NK-92 (cell line): Measurements from ENCODE around the gene KRT80.

Source experiments
- DNase-seq: peaks from one replicate; lab custom pipeline; 2025; ENCODE audit not compliant: unreplicated experiment; lab: John Stamatoyannopoulos, UW

The KRT80 gene

DNA sequence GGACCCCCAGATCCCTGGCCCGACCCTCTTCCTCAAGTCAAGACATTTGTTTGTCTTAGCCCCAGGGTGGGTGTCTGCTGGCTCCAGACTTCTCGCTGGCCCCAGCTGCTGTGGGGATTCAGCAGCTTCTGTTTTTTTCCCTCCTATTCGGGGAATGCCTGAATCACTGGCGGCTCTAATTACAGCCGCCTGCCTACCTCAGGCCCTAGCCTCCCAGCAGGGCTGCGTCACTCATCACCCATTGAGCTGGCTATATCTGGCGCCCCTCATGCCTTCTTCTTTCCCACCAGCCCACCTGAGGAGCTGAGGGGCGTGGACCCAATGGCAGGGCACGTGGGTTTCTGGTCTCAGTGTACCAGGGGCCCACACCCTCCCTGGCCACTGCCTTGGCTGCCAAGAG is 10.1 kb downstream of the KRT80 start:
- no peak for DNase-seq

DNA sequence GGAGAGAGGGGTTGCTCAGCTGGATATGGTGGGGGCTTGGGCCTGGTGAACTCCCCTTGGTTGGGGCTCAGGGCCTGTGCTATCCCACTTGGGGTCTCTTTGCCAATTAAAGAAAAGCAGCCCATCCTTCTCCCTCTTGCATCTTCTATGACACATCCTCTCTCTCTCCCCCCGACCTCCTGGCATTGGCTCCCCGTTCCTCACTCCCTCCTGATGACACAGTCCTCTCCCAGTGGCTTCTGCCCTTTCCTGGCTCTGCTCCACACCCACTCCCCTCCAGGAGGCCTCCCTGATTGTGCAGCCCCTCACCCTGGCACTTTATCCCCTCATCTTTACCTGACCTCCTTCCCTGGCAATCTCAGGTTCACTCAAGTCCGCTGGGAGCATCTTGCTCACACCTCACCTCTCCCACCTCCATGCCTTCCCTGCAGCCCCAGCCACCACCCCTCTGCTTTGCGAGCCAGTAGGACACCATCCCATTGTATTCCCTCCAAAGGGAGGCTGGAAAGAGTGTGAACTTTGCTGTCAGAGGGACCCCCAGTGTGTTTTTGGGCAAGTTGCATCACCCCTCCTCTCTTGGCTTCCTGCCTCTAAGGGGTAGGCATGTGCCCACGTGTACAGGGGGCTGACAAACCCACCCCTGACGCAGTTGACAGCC is 10.7 kb downstream of the KRT80 start:
- DNase-seq = no peak

DNA sequence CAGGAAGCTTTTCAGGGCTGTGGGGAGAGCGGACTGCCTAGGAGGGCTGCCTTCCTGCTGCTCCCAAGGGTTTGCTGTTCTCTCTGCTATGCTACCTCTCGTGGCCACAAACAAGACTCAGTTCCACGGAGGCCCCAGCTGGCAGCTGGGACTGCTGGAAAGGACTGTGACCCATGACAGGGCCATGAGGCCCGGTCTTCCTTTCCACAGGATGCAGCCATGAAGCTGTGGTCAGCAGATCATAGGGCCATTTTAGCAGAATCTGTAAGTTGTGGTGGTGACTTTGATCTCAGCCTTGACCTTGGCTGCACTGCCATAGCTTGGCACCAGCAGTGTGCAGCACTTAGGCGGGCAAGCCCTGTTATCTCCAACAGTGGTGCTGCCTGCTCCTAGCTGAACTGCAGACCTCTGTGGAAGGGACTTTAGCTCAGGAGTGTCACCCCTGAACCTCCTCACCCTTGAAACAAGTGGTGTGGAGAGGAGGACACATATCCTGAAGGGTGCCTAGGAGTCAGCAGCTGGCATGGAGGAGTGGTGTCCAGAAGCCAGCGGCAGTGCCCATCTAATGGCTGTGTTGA is 12.3 kb downstream of the KRT80 start:
- DNase-seq = no peak

DNA sequence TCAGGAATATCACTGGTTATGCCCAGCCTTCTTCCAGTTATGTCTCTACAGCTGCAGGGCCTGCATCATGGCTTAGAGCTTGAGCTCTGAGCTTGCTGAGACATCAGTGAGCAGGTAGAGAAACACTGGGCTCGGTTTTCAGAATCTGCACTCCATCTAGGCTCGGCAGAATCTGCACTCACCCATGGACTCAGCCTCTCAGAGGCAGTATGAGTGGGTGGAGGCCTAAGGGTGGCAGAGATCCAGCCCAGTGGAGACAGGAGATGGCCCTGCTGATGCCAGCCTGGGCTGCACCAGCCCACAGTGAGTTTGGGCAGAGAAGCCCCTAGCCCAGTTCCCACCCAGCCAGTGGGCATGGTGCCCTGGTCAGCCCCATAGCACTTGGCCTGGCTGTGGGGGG is 12.8 kb downstream of the KRT80 start:
- DNase-seq = no peak

DNA sequence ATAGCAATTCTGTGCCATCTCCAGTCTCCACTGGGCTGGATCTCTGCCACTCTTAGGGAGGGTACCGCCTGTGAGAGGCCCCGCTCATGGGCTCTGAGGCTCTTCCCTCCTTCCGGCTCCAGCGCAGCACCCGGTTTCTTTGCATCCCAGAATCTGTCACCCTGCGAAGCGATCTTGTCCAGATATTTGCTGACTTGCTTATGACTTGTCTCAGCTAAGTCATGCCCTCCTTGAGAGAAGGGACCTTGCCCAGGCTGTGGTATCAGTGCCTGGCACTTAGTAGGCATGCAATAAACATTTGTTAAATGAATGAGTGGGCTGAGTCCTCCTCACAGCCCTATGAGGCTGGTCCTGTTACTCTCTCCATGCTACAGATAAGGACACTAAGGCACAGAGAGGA is 13.4 kb downstream of the KRT80 start:
- no peak for DNase-seq

DNA sequence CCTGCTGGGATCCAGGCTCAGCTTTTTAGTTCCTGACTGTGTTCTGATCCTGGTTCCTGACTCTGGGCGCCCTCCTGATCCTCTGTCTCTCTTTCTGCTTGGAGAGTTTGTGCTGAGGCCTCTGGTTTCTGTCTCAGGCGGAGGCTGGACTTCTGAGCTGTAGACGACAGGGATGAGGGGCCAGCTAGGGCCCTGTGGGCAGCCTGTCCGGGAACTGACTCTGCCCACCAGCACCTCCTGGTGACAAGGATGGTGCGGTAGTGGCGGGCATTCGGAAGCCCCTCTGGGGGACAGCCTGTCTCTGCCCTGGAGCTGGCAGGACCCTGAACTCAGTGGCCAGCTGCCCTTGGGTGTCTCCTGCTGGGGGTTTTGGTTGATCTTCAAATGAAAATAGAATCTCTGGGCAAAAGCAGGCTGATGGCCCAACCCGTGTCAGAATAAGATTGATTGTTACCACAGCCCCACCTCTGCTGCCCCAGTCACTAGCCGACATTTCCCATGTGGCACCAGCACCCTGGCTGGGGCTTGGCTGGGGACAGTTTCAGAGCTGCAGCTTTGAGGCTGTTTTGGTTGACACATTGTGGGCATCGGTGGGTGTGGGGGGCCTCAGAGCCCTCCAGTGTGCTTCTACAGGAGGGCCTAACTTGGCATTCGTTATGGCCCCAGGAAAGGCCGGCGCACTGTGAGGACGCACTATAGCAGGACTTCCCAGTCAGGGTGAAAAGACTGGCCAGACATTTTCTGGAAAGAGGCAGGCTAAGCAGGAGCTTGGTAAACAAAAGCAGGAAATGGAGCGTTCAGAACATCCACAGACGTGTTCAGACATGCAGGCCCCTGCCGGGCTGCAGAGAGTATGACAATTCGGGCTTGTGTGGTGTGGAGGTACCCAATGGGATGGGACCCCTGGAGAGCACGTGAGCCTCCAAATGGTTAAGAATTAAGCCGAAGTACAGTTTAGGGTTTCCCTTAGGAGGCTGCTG is 16.2 kb downstream of the KRT80 start:
- DNase-seq = no peak

DNA sequence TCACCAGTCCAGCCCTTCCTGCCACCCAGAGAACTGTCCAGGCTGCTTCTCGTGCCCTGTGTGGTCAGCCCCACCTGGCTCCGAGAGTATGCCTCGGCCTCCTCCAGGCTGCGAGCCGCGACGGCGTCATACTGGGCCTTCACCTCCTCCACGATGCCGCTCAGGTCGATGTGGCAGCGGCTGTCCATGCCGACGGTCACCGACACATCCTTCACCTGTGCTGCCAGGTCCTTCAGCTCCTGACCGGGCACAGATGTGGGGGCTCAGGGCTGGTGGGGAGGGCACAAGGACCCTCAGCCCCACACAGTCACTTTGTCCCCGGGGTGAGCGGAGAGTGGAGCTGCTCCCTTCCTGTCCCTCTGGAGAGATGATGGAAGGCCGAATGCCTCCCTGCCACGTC is 18.3 kb downstream of the KRT80 start:
- no peak for DNase-seq

DNA sequence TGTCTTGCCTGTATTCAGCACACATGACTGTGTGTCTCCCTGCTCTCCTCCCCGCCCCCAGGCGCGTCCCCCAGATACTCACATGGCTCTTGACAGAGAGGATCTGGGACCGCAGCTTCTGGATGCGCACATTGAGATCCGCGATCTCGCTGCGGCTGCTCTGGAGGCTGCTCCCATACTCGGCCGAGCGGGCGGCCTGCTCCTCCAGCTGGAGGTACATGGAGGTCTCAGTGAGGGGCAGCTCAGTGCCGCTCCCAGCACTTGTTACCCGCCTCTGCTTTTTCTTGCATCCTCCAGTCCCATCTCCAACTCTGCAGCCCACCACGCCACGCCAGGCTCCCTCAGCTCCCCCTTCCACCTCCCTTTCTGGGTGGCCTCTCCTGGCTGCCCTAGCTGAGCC is 18.9 kb downstream of the KRT80 start:
- DNase-seq = no peak

DNA sequence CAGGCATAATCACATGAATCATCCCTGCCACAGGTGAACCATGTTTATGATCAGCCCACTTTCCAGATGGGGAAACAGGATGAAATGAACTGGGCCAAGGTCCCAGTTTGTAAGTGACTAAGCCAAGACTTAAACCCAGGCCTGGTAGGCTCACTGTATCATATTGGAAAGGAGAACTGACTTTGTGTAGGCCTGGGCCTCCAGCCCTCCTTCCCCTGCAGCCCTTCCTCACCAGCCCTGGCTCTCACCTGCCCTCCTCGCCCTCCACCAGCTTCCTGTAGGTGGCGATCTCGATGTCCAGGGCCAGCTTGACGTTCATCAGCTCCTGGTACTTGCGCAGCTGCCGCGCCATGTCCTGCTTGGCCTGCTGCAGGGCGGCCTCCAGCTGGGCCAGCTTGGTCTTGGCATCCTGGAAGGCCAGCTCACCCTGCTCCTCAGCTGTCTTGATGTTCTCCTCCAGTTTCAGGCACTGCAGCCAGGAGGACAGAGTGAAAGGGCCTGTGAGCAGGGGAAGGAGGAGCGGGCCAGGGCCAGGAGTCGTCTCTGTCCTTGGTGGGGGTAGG is 19.8 kb downstream of the KRT80 start:
- DNase-seq = no peak

DNA sequence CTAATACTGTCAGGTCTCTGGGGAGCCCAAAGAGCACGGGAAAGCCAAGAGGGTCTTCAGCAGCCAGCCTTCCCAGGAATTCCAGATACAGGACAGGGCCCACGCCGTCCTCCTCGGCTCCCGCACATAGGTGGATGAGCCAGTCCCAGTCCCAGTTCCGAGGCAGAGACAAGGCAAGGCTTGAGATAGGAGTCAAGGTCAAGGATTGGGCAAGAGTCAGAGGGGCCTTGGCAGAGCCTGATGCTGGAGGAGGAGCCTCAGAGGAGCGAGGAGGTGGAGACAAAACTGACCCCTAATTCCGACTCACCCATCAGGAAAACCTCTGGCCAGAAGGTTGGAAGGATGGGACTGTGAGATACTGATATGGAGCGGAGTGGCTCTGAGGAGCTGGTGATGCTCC is 21.0 kb downstream of the KRT80 start:
- no peak for DNase-seq

DNA sequence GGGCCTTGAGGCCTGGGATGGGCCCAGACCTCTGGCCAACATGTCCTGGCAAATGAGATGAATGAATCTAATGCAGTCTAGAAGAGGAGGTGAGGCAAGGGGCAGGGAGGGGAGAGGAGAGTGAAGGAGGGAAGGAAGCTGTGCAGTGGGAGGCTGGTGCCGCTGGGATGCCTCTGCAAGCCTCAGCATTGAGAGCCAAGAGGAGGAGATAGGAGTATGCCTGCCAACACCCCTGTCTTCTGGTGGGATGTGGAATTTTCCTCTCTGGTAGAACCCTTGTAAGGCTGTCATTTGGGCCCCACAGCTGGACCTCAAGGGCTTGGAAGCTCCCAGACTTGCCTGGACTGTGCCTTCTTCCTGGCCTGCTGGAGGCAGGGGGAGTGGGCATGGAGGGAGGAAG is 21.9 kb downstream of the KRT80 start:
- no peak for DNase-seq

DNA sequence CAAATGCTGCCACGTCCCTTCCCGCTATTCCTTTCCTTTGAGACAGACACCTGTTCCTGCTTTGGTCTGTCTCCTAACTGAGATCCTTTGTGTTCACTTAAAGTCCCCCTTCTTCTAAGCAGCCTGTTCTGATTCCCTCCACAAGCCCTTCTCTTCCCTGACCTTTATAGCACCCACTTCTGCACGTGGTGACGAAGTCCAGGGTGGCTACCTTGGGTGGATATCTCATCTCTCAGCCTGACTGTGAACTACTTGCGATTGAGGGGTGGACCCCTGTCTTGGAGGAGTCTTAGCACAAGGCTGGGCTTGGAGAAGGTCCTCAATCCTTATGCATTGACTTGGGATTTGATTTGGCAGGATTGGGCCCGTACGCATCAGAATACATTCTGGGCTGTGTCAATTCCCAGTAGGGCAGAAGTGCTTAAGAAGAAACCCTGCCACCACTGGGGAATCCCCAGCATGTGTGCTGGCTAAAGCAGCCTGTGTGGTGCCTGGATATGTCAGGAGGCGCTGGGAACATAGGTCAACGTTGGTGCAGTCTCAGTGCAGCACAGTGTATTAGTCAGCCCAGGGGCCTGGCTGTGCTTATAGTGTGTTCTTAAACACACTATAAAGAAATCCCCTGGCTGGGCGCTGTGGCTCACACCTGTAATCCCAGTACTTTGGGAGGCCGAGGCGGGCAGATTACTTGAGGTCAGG is 23.6 kb downstream of the KRT80 start:
- no peak for DNase-seq

DNA sequence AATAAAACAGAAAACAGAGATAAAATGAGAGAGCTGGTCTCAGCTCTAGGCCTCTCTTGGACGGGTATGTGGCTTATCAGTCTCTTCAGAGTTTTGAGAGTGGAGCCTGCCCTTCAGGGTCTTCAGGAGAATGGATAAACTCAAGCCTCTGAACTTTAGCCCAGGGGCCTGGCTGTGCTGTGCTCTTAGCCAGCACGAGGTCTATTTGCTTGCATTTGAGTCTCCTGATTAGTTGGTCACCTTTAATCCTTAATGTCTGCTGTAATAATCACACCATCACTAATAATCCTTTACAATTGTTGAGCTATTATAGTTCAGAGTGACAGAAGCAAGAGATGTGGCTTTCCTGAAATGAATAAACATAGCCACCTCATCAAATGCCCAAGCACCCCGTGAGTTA is 24.3 kb downstream of the KRT80 start:
- DNase-seq = no peak

DNA sequence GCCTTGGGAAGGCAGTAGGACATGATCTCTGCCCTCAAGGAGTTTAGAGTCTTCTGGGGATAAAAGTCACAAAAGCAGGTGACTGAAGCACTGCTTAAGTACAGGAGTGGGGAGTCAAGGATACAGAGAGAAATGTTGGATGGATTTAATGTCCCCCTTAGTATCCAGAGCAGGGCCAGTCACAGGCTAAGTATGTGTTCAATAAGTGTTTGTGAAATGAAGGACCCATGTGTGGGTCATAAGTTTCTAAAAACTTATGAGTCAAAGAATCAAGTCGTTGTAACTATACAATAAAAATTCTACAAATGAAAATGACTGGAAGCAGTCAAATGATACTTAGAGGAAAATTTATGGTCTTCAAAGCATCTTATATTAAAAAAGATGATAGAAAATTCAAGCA is 25.1 kb downstream of the KRT80 start:
- no peak for DNase-seq

DNA sequence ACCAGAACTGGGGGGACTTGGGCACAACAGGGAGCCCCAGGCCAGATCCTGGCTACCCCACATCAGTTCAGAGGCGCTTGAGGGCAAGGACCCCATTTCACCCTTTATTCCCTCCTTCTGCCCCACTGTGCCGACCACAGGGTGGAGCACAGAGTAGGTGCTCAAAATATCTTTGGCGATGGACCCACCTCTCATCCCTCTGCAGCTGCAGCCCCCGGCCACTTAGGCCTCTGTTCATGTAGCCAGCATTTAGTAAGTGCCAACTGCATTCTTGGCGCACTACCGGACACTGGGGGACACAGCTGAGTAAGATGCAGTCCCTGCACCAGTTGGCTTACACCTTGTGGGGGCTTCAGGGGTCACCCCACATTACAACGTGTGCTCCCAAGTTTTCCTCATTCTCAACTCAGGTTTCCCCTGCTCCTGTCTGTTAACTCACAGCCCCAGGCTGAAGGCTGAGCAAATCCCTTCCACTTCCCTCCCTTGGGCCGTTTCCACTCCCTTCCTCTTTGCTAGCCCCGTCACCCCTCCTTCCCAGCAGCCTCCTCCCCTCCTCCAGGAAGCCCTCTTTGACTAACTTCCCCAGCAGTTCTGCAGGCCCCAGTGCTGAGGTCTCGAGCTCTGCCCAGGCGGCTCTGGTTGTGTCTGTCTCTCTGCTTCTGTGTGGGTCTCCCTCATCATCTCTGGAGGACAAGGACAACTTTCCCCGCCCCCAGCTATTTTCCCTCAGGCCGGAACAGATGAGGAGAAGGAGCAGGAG is 26.5 kb downstream of the KRT80 start:
- DNase-seq = no peak

DNA sequence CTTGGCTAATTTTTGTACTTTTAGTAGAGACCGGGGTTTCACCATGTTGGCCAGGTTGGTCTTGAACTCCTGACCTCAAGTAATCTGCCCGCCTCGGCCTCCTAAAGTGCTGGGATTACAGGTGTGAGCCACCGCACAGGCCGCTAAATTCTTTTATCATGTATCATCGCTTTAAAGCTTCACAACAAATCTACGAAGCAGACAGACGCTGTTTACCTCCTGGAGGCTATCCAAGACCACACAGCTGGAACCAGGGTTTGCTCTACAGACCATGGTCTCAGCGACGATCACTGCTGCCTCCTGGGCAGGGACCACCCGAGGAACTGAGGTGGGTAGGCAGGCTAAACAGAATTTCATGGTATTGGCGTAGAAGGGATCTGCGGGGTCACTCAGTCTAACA is 27.2 kb downstream of the KRT80 start:
- DNase-seq = no peak

DNA sequence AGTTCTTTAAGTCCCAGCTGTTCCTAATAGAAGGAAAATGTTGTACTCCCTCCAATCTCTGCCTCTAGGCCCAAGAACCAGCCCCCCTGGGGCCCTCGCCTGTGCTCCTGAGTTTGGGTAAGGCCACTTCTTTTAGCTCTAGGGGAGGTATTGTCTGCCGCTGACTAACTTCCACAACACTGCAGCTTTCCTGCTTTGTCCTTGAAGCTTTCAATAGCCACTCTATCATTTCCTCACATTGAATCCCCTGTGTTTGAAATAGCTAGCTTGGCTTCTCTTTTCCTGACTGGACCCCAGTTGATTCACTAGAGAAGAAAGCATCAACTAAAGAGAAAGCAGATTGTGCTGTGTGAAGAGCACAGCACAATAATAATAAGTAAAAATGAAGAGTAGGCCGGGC is 28.8 kb downstream of the KRT80 start:
- no peak for DNase-seq

DNA sequence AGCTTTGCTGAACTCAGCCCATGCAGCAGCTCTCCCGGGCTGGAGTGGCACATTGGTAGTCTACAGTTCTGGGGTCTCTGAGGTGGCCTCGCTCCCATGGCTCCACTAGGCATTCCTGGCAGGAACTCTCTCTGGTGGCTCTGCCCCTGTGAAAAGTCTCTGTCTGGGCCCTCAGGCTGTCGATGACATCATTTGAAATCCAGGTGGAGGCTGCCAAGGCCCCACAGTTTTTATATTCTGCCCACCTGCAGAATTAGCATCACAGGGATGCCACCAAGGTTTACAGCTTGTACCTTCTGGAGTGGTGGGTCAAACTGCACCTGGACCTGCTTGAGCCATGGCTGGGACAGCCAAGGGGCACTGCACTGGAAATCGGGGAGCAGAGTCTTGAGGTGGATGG is 31.6 kb downstream of the KRT80 start:
- no peak for DNase-seq

DNA sequence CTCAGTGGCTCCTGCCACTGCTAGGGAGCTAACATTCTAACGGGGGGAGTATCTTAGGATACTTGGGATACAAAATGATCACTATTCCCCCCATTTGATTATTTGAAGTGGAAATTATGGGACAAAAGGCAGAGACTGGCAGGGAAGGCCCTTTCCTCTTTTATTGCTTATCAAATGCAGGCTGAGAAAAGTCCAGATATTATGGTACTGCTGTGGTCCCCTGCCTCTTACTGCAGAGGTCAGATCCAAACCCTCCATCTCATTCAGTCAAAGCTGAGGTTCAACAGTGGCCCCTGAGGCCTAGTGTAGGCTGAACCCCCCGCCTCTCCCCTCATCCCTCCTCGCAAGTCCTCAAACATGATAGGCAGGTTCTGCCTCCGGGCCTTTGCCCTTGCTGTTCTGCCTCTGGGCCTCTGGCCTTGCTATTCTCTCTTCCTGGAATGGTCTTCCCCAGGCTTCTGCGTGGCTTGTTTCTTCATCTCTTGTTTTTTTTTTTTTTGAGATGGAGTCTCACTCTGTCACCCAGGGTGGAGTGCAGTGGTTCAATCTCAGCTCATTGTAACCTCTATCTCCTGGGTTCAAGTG is 34.2 kb downstream of the KRT80 start:
- no peak for DNase-seq
